Effector CD4-positive, alpha-beta T cell (primary cell): ENCODE results near the gene ABHD10.

Experiments
- DNase-seq: peaks from one replicate; pipeline ENCODE4 v3.0.0-alpha.2; 2020
- total RNA-seq: gene quantifications from one replicate; lab custom pipeline; 2026; lab: John Stamatoyannopoulos, UW

Gene ABHD10
- total RNA-seq: 20.8 reads per million, percentile 47 among the genes with 10 or more reads in this experiment

GRCh38 chr3:111978583-111979433, at the start of gene ABHD10:
ABHD10 (plus strand) TSS chr3:111979026; CDS start chr3:111979062, 36 bp downstream.
- peak; percentile 95 for DNase-seq

- DNase-seq: no peak
These were observed 49.3 kb upstream of the ABHD10 start for GRCh38 chr3:111929484-111929883.

DNA sequence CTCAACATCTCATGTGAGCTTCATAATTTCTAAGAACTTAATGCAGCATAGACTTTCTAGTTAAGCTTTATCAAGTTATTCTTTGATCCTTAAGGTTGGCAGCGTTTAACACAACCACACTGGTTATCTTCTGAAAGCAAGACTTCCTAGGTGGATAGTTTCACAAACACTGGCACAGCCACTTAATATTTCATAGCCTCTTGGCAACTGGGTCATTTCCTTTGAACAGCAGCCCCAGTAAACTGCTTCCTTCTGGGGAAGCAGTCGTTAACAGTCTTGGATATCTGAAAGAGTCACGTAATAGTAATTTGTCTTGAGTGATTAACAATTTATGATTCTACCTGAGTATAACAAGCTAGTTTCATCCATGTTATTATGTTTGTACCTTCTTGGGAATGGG, 45.9 kb upstream of the ABHD10 start:
- DNase-seq: no peak

DNA sequence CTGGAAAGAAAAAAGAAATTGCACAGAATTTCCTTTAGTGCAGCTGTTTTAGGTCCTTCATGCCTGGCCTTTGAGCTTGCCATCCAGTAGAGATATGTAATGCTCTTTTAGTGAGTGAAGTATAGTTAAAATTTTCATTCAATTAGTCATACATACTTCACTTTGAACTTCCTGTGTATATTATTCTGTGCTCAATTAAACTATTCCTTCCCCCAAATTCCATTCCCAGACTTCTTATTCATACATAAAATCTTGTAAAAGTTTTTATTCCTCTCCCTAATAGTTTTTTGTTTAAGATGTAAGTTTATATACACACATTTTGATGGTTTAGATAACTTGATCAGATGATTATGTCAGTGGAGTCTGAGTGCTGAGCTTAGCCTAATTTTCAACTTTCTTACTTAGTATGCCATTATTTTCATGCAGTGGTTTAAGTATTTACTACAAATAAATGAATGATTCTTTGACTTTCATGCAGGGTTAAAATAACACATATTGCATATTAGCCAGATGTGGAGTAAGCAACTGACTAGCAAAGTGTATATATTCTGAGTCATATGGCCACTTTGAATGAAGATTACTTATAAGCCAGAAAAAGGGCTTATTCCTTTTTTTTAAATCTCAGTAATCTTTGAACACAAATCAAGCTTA, 42.5 kb upstream of the ABHD10 start:
- DNase-seq: no peak

DNA sequence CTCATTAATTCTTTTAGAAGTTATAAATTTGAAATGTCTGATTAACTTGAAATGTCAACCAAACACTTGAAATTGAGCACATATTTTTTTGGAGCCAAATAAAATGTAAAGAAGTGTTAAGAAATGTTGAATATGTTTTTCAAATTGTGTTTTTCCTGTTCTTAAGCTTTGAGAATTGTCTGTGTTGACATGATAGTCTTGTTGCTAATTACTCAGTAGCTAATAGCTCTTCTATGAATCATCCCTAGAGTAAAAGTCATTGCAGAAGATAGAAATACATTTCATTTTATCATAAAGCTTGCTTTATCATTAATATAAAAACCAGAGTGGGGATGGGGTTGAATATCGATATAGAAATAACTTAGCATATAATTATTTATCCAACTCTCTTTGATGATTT, 41.9 kb upstream of the ABHD10 start:
- no peak for DNase-seq

DNA sequence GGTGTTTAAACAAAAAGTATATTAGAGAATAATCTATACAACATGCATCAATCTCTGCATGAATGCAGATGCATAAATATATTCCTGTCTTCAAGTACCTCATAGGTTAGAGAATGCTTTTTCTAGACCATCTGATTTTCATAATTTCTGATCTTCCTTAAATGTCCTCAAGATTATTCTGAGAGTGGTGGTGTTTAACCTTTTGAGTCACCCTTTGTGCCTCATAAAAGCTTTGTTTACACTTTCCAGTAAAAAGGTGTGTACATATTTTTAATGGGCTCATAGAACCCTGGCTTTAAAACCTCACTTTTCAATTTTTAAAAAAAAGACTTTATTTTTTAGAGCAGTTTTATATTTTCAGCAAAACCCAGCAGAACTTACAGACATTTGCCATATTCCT, 41.0 kb upstream of the ABHD10 start:
- DNase-seq: no peak

DNA sequence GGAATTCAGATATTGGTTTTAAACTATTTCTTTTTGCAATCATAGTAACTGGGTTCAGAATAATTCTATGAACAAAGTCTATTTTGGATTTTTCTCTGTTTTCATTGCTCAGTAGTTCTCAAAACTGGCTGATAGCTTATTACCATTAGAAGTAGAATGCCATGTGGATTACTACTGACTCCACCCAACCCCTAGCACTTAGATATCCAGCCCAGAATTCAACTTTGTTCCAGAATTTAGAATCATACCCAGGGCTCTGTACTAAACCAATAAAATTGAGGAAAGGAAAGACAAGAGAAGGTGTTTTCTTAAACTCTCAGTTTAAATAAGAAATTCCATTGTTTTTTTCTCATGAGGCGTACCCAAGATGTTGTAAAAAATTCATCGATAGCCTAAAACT, 39.0 kb upstream of the ABHD10 start:
- no peak for DNase-seq

DNA sequence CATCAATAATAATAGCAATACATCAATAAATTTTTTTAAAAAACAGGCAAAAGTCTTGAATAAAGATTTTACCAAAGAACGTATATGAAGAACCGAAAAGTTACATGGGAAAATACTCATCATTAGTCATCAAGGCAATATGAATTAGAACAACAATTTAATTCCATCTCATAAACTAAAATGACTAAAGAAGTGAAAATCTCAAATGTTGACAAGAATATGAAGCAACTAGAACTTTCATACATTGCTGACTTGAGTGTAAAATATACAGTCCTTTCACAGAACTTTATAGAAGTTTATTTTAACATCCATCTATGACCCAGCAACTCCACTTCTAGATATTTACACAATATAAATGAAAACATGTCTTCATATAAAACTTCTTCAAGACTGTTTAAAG, 35.3 kb upstream of the ABHD10 start:
- no peak for DNase-seq

DNA sequence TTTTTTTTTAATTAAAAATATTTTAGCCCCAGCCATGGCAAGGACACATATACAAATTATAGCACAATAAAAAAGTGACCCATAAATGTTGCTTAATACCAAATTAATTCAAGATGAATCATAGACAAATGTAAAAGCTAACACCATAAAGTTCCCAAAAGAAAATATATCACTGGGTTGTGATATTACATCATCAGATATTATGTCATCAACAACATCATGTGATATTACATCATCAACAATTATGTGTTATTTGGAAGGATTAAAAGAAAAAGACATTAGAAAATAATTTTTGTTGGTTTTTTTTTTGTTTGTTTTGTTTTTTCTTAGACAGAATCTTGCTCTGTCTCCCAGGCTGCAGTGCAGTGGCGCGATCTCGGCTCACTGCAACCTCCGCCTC, 34.5 kb upstream of the ABHD10 start:
- DNase-seq: no peak

- DNase-seq: no peak
These were observed 31.6 kb upstream of the ABHD10 start for GRCh38 chr3:111947231-111947630.

DNA sequence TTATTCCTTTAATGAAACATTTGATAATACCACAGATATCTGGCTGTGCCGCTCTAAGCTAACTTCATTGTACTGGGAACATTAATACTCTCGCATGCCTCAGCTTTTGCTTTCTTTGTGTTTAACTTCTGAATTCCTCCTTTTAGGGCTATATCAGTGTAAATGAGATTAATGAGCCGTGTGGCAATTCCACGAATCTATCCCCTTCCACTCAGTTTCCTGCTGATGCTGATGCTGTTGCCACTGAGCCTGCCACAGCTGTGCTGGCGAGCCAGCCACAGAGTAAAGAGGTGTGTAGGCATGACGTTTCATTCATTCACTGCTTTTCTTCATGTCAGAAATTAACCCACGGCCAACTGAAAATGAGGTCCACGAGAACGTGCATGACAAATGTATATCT, 30.0 kb upstream of the ABHD10 start:
- DNase-seq: no peak

GRCh38 chr3:111949712-111950111, 29.1 kb upstream of the ABHD10 start:
- no peak for DNase-seq

GRCh38 chr3:111951032-111951431, 27.8 kb upstream of the ABHD10 start:
- no peak for DNase-seq

- DNase-seq: no peak
These were observed 26.7 kb upstream of the ABHD10 start for GRCh38 chr3:111952086-111952485.

GRCh38 chr3:111952866-111953450, 25.9 kb upstream of the ABHD10 start:
- DNase-seq: no peak

DNA sequence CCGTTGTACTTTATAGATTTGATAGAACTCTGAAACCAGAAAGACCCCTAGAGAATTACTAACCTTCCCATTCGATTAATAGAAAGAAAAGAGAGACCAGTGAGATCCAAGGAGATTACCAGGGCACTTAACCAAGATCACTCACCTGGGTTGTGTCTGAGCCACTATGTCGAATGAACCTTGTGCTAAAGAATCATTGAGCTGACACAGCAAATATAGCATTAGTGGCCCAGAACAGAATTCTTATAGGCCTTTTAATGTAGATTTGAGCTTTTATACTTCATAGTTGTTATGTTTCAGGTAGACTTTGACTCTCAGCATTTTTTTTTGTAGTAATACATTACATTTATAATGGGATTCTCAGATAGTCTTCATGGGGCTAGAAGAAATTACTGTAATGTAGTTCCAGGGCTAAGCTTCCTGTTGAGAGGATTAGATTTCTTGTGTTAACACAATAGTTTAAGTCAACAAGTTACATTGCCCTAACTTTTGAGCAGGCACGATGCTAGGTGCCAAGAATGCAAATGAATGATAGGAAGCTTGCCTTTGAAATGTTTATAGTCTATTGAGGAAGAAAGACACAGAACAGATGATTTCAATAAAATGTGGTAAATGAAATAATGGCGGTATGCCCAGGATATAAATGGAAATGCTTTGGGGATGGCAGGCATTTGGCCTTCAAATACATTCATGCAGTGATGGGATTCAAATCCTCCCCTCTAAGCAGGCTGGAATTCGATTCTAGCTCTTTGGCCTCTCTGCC, 24.4 kb upstream of the ABHD10 start:
- DNase-seq: no peak

DNA sequence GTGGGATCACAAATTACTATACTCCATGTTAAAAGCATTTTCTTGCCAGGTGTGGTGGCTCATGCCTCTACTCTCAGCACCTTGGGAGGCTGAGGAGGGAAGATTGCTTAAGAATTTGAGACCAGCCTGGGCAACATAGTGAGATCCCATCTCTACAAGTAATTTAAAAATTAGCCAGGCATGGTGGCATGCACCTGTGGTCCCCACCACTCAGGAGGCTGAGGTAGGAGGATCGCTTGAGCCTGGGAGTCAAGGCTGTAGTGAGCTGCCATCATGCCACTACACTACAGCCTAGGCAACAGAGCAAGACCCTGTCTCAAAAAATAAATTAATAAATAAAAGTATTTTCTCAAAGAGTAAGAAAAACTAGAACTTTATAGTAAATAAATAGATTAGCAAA, 22.9 kb upstream of the ABHD10 start:
- no peak for DNase-seq

- DNase-seq: no peak
These were observed 22.4 kb upstream of the ABHD10 start for GRCh38 chr3:111956449-111956848.

GRCh38 chr3:111956995-111957734, 21.7 kb upstream of the ABHD10 start:
- no peak for DNase-seq

GRCh38 chr3:111961461-111962164, 17.2 kb upstream of the ABHD10 start:
- DNase-seq: no peak

- DNase-seq: no peak
These were observed 15.4 kb upstream of the ABHD10 start for GRCh38 chr3:111963424-111963823.

DNA sequence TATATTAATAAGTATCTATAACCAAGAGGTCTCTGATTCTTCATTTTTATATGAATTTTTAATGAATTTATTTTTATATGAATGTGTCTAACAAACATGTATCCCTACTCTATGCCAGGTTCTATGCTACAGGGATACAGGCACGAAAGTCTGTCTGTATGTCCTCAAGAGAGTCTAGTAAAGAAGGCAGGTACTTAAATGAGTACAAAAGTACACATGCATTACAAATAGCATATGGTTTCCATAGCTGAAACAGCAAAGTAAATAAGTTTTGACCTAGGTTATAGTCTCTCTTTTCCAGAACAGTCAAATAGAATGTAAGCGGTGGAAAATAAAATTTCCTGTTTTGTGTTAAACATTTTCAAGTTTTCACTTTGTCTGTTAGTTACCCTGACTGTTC, 13.3 kb upstream of the ABHD10 start:
- no peak for DNase-seq
